D341Med (cell line): ENCODE data around the gene HHEX.
"Not testable (repeated sequence)": the region's sequence is repeated elsewhere in the genome, so short reads cannot be mapped to it uniquely, and the experiment has no call there.

Experiments
- DNase-seq: peaks from one replicate; pipeline ENCODE4 v3.0.0; 2012; ENCODE audit warnings: low spot score

The HHEX gene

GRCh38 chr10:92737484-92737883 is 47.7 kb downstream of the HHEX start:
- no peak for DNase-seq

GRCh38 chr10:92740762-92741161 is 51.0 kb downstream of the HHEX start:
- DNase-seq, result no peak

DNA sequence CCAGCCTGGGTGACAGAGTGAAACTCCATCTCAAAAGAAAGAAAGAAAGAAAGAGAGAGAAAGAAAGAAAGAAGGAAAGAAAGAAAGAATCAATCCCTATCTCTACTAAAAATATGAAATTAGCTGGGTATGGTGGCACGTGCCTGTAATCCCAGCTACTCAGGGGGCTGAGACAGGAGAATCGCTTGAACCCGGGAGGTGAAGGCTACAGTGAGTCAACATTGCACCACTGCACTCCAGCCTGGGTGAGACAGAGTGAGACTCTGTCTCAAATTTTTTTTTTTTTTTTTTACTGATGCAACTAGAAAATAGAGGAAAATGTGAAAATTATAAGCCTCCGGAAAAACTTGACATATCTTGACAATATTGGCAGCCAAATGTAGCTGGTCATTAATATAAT is 52.0 kb downstream of the HHEX start:
- not testable (repeated sequence) for DNase-seq

GRCh38 chr10:92742331-92743228 is 52.8 kb downstream of the HHEX start:
- no peak for DNase-seq
